ENCODE data around the gene MAN1B1.

MAN1B1 gene

GRCh38 chr9:137086531-137087408 lies at the start of gene MAN1B1:
MAN1B1 (plus strand) TSS chr9:137086985; CDS start chr9:137087000, 15 bp downstream.
- peak within 1 kb of the TSS; percentile 67 for H3K4me3 ChIP-seq (ENCODE audit: low read length)
- no peak for TF ChIP-seq ZNF274 (IDR thresholded peaks at IDR 0.05; ENCODE audit: low read depth, low read length)

- no peak for TF ChIP-seq ZNF274 (IDR thresholded peaks at IDR 0.05; ENCODE audit: low read depth, low read length)
These were observed 49.8 kb upstream of the MAN1B1 start for GRCh38 chr9:137037035-137037434.

DNA sequence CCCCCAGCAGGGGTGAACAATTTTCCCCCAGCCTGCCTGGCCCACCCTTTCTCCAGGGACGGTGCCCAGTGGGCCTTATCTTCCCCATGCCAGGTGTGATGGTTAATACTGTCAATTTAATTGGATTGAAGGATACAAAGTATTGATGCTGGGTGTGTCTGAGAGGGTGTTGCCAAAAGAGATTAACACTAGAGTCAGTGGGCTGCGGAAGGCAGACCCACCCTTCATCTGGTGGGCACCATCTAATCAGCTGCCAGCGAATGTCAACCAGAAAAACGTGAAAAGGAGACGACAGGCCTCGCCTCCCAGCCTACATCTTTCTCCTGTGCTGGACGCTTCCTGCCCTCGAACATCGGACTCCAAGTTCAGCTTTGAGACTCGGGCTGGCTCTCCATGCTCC lies 49.3 kb upstream of the MAN1B1 start:
- TF ChIP-seq ZNF274 (IDR thresholded peaks at IDR 0.05; ENCODE audit: low read depth, low read length): no peak
- H3K4me3 ChIP-seq (ENCODE audit: low read length): no peak overlapping the region

More at GRCh38 chr9:137037035-137037434, 49.8 kb upstream of the MAN1B1 start:
- H3K4me3 ChIP-seq (ENCODE audit: low read length): no peak overlapping the region

DNA sequence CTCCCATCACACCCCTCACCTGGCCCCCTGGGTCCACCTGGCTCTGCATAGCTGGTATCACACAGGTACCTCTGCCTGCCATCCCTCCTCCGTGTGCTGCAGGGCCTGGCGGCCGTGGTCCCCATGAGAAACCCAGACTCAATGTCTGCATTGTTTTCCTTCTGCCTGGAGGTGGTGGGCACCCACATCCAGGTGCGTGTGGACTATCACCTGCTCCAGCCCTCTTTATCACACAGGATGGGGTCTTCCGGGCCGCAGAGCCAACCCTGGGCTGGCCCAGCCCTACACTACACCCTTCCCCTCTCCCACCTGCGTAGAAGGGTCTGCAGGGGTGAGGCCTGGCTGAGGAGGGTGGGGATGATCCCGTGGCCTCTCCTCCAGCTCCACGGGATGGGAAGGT lies 47.9 kb upstream of the MAN1B1 start:
- no peak for TF ChIP-seq ZNF274 (IDR thresholded peaks at IDR 0.05; ENCODE audit: low read depth, low read length)
- H3K4me3 ChIP-seq (ENCODE audit: low read length): no peak overlapping the region

- no peak overlapping the region for H3K4me3 ChIP-seq (ENCODE audit: low read length)
- no peak for TF ChIP-seq ZNF274 (IDR thresholded peaks at IDR 0.05; ENCODE audit: low read depth, low read length)
These were observed 47.0 kb upstream of the MAN1B1 start for GRCh38 chr9:137039611-137040366.

GRCh38 chr9:137040568-137040967 lies 46.2 kb upstream of the MAN1B1 start:
- no peak for TF ChIP-seq ZNF274 (IDR thresholded peaks at IDR 0.05; ENCODE audit: low read depth, low read length)
- H3K4me3 ChIP-seq (ENCODE audit: low read length): no peak overlapping the region

DNA sequence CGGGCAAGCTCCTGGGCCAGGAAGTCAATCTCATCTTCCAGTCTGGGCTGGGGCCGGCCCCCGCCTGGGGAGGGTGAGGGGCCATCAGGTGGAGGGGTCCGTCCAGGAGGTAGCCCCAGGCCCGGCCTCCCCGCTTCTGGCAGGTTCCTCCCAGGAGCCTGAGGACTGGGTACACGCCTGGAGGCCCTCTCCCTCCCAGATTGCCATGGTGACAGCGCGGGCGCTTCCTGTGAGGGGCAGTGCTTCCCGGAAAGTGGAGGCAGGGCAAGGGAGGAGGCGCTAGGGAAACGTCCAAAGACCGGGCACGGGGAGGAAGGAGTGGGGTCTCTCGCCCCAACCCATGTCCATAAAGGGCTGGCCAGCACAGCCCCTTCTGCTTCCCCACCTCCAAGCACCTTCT lies 45.7 kb upstream of the MAN1B1 start:
- H3K4me3 ChIP-seq (ENCODE audit: low read length): no peak overlapping the region
- no peak for TF ChIP-seq ZNF274 (IDR thresholded peaks at IDR 0.05; ENCODE audit: low read depth, low read length)

DNA sequence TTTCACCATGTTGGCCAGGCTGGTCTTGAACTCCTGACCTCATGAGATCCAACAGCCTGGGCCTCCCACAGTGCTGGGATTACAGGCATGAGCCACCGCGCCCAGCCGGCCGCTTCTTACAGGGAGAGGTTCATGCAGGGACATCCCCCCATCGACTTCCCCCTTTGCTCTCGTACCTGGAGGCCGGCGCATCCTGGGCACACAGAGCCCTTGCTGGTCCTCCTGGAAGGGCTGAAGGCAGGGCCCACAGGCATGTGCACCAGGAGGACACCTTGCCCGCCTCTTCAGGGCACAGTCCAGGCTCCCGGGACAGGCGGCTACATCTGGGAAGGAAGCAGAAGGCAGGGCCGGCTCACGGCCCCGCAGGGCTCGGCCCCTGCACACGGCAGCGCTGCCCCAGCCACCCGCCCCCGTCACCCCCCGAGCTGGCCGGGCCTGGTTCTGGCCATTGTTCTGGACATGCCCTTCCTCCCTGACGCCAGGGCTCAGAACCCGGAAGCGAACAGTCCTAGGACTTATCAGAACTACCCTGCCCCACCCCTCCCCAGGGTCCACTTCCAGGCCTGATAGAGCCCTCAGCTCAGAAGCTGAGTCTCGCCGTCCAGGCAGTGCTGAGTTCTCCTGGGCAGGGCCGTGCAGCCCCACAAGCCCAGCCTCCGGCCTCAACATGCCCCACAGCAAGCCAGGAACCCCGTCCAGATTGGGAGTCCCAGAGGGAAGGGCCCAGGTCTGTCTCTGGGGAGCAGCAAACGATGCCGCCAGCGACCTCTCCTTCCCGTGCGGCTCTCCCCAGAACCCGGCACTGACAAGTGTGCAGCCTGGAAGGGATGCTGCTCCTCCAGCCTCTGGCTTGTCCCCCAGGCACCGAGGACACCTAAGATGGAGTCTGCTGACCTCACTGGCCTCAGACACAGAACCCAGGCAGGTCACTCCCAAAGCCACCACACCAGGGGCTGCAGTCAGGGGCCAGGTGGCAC lies 43.7 kb upstream of the MAN1B1 start:
- no peak overlapping the region for H3K4me3 ChIP-seq (ENCODE audit: low read length)

GRCh38 chr9:137044037-137044436 lies 42.7 kb upstream of the MAN1B1 start:
- no peak for TF ChIP-seq ZNF274 (IDR thresholded peaks at IDR 0.05; ENCODE audit: low read depth, low read length)
- no peak overlapping the region for H3K4me3 ChIP-seq (ENCODE audit: low read length)

More for the DNA sequence above, 43.7 kb upstream of the MAN1B1 start:
- TF ChIP-seq ZNF274 (IDR thresholded peaks at IDR 0.05; ENCODE audit: low read depth, low read length): no peak

GRCh38 chr9:137044502-137045177 lies 42.1 kb upstream of the MAN1B1 start:
- TF ChIP-seq ZNF274 (IDR thresholded peaks at IDR 0.05; ENCODE audit: low read depth, low read length): no peak
- H3K4me3 ChIP-seq (ENCODE audit: low read length): no peak overlapping the region

DNA sequence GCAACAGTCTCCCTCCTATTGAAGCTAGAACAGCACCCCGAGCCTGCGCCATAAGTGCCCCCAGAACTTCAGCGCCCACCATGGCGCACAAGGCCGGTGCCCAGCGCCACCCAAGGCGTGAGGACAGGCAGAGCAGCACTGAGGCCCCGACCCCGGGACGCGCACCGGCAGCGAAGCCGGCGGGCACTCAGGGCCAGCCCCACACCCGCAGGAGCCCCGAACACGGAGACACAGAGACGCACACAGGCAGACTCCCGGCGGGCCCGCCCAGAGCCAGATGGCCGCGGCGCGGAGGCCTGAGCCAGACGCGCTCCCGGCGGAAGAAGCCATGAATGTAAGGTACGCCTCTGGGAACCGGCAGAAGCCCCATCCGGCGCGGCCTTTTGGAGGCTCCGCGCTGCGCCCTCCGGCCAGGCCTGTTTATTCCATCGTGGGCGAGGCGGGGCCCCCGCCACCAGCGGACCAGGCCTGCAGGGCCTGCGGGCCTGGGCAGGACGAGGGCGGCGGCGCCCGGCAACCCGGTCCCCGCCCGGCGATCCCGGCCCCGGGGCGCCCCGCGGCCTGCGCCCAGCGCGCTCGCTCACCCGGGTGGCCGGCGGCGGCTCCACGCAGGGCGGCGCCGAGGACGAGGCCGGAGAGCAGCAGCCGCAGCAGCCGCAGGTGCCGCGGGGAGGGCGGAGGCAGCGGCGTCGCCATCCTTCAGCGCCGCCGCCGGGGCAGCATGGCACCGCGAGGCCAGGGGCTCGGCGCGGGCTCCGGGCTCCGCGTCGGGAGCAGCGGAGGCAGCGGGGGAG lies 41.3 kb upstream of the MAN1B1 start:
- no peak overlapping the region for H3K4me3 ChIP-seq (ENCODE audit: low read length)
- TF ChIP-seq ZNF274 (IDR thresholded peaks at IDR 0.05; ENCODE audit: low read depth, low read length): no peak

DNA sequence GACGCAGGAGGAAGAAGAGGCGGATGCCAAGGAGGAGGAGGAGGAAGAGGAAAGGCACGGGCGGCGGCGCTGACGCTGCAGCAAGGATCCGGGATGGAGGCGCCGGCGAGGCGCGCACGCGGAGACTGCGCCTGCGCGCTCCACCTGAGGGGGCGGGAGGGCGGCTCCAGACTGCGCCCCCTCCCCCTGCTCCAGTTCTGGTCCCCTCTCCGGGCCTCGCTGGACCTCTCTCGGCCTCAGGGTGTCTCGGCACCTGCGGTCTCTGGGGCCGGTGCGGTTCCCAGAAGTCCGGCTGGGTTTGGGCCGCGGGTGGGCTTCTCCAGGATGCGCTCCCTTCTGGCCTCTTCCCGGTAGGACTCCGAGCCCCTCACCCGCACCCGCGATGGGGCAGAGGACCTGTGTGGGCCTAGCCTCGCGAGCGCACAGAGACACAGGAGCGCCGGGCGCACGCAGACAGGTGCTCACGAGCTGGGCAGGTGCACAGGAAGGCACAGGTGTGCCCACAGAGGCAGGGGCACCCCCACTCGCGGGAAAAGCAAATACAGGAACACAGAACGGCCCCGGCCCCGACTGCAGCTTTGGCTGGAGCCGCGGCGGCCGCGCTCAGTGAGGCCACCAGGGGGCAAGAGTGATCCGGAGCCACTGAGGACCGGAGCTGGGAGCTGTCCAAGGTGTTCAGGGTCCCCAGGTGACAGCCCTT lies 40.5 kb upstream of the MAN1B1 start, which contains the start of gene NPDC1:
NPDC1 (minus strand) TSS at position 90 of the 700 bp plus-strand sequence. CDS start 188 bp downstream, outside the sequence.
- no peak for TF ChIP-seq ZNF274 (IDR thresholded peaks at IDR 0.05; ENCODE audit: low read depth, low read length)
- no peak within 1 kb of the TSS for H3K4me3 ChIP-seq (ENCODE audit: low read length)
